AG10803 (cell line): ENCODE results near the gene CRB3.

ENCODE experiments used
- DNase-seq: peaks from one replicate; pipeline ENCODE4 v3.0.0; 2010; ENCODE audit warnings: low read depth
- H3K4me3 ChIP-seq: 2 replicates; pipeline ENCODE4 v1.5.1; 2011; ENCODE audit warnings: mild to moderate bottlenecking, low read length, control low read depth
- TF ChIP-seq, protein P1 (sequence below): conservative IDR thresholded peaks from 2 replicates; pipeline ENCODE4 v1.5.1; 2011; ENCODE audit warnings: mild to moderate bottlenecking, low read length, control low read depth, inconsistent platforms

CRB3 gene

GRCh38 chr19:6476896-6477431 is 12.9 kb downstream of the CRB3 start:
- TF ChIP-seq, protein P1, sequence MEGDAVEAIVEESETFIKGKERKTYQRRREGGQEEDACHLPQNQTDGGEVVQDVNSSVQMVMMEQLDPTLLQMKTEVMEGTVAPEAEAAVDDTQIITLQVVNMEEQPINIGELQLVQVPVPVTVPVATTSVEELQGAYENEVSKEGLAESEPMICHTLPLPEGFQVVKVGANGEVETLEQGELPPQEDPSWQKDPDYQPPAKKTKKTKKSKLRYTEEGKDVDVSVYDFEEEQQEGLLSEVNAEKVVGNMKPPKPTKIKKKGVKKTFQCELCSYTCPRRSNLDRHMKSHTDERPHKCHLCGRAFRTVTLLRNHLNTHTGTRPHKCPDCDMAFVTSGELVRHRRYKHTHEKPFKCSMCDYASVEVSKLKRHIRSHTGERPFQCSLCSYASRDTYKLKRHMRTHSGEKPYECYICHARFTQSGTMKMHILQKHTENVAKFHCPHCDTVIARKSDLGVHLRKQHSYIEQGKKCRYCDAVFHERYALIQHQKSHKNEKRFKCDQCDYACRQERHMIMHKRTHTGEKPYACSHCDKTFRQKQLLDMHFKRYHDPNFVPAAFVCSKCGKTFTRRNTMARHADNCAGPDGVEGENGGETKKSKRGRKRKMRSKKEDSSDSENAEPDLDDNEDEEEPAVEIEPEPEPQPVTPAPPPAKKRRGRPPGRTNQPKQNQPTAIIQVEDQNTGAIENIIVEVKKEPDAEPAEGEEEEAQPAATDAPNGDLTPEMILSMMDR, result no peak
- no peak overlapping the region for H3K4me3 ChIP-seq
- DNase-seq, result no peak

DNA sequence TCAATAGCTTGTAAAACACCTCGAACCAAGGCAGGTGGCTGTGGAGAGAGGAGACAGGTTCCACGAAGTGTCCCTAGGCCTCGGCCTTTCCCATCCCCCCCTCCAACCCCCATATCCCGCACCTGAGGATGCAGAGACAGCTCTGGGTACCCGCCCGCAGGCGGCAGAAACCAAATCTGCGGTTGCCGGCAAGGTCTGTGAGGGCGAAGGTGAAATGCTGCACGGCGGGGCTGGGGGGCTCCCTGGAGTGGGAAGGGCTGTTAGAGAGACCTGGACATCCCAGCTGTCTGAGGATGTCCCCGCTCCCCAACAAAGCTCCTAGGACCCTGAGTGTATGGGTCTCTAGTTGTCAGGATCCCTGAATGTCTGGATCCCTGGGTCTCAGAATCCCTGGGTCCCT is 14.7 kb downstream of the CRB3 start:
- no peak overlapping the region for H3K4me3 ChIP-seq
- TF ChIP-seq, protein P1, result no peak
- DNase-seq, result no peak

DNA sequence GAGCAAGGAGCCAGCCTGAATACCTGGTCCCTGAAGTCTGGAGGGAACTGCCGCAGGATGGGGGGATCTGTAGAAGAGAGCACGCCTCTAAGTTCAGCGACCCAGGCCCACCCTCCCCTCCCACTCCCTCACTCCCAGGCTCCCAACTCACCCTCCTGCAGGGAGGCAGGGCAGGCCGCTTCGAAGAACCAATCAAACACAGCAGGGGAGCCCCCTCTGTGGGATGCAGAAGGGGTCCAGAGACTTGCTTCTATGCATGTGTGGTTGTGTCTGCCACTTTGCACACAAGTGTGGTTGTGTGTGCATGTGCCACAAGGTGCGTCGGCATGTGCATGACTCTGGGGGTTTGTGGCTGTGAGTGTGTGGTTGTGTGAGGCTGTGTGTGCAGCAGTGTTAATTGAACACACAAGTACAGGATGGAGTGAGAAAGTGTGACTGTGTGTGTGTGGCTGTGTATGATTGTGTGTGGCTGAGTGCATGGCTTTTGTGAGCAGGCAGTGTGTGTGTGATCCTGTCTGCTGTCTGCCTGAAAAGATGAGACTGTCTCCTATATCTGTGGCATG is 15.8 kb downstream of the CRB3 start:
- TF ChIP-seq, protein P1, result no peak
- H3K4me3 ChIP-seq, result no peak overlapping the region
- DNase-seq, result no peak

- DNase-seq, result no peak
- TF ChIP-seq, protein P1, result no peak
- H3K4me3 ChIP-seq, result no peak overlapping the region
Measured at GRCh38 chr19:6480848-6481415, 16.9 kb downstream of the CRB3 start.

DNA sequence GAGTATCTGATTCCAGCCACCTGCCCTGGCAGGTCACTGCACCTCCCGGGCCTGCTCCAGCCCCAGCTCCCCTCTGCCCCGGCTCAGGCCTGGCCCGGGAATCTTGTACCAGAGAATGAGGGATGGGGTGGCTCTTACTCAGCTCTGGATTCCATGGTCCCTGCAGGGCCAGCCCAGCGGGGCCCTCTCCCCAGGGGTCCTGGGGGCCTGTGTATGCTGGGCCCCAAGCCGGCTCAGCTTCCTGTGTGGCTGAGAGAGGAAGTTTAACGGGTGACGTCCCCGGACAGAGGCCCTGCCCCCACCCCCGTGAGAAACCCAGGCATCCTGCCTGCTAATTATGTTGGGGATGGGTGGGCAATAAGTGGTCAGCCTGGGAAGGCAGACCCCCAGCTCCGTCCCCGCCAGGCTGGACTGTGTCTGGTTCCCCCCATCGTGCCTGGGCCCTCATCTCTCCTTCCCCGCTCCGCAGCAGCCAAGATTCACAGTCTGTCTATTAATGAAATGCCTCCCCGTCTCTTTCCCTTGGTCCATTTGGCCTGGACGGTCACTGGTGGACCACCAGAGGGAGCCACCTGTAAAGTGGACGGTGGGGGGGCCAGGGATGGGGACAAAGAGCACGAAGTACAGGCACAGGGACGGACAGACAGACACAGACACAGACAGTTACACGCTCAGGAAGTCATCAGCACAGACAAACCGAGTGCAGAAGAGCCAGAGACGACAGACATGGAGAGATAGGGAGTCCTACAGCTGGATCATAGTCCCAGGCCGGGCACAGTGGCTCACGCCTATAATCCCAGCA is 17.7 kb downstream of the CRB3 start, which contains the start of gene DENND1C:
DENND1C (minus strand) TSS at position 247 of the 802 bp plus-strand sequence; CDS start at position 155, 92 bp downstream.
- H3K4me3 ChIP-seq, result no peak within 1 kb of the TSS
- TF ChIP-seq, protein P1, result peak; percentile 46
- DNase-seq, result no peak

DNA sequence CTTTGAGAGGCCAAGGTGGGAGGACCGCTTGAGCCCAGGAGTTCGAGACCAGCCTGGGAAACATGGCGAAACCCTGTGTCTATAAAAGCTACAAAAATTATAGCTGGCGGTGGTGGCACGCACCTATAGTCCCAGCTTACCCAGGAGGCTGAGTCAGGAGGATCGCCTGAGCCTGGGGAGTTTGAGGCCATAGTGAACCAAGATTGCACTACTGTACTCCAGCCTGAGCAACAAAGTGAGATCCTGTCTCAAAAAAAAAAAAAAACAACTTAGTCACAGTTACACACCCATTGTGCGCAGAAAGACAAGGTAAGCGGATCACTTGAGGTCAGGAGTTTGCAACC is 18.2 kb downstream of the CRB3 start:
- TF ChIP-seq, protein P1, result no peak
- no peak for DNase-seq
- H3K4me3 ChIP-seq, result no peak overlapping the region
